Activated T-helper 2 cell treated with anti-CD3 and anti-CD28 coated beads, Interferon-gamma antibody, Interleukin-2, Interleukin-4, amounts not matched to agents 10 μg/mL and 5 μg/mL and 100 μg/mL, durations not matched to agents 14 hours and 24 hours and 36 hours (primary cell): ENCODE measurements around the gene CEP97. TPM values are rescaled to one million over a fixed set of nuclear protein-coding genes. Genes with fewer than 3 reads are reported as not detected.
"Not testable (repeated sequence)": the region's sequence is repeated elsewhere in the genome, so short reads cannot be mapped to it uniquely, and the experiment has no call there.

Experiments used
- DNase-seq: peaks from one replicate; pipeline ENCODE4 v3.0.0; 2021; ENCODE audit warnings: low spot score
- H3K27ac Mint-ChIP-seq: one replicate; pipeline ENCODE4 v1.8.0; 2021; ENCODE audit warnings: mixed read lengths
- H3K27me3 Mint-ChIP-seq: one replicate; pipeline ENCODE4 v1.8.0; 2021; ENCODE audit warnings: low read depth, mixed read lengths
- H3K36me3 Mint-ChIP-seq: one replicate; pipeline ENCODE4 v1.8.0; 2021; ENCODE audit warnings: low read depth, mixed read lengths
- H3K4me1 Mint-ChIP-seq: one replicate; pipeline ENCODE4 v1.8.0; 2021; ENCODE audit warnings: low read depth, mixed read lengths
- H3K4me3 Mint-ChIP-seq: one replicate; pipeline ENCODE4 v1.8.0; 2021; ENCODE audit warnings: low read depth, mild to moderate bottlenecking, moderate library complexity, mixed read lengths
- H3K9me3 Mint-ChIP-seq: one replicate; pipeline ENCODE4 v1.8.0; 2021; ENCODE audit warnings: mixed read lengths
- intact Hi-C: fragments of 100-400 bp; cut with micrococcal nuclease; formaldehyde crosslinking; loops from one replicate; pipeline ENCODE4 v1.15.1; 2023
- total RNA-seq: library from RNA; stranded (reverse); gene quantifications from 2 replicates; pipeline ENCODE4 v1.2.3, GENCODE V29; 2022

CEP97 gene, protein sequence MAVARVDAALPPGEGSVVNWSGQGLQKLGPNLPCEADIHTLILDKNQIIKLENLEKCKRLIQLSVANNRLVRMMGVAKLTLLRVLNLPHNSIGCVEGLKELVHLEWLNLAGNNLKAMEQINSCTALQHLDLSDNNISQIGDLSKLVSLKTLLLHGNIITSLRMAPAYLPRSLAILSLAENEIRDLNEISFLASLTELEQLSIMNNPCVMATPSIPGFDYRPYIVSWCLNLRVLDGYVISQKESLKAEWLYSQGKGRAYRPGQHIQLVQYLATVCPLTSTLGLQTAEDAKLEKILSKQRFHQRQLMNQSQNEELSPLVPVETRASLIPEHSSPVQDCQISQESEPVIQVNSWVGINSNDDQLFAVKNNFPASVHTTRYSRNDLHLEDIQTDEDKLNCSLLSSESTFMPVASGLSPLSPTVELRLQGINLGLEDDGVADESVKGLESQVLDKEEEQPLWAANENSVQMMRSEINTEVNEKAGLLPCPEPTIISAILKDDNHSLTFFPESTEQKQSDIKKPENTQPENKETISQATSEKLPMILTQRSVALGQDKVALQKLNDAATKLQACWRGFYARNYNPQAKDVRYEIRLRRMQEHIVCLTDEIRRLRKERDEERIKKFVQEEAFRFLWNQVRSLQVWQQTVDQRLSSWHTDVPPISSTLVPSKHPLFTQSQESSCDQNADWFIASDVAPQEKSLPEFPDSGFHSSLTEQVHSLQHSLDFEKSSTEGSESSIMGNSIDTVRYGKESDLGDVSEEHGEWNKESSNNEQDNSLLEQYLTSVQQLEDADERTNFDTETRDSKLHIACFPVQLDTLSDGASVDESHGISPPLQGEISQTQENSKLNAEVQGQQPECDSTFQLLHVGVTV
- 26.0 and 26.1 TPM in 2 replicates for total RNA-seq

DNA sequence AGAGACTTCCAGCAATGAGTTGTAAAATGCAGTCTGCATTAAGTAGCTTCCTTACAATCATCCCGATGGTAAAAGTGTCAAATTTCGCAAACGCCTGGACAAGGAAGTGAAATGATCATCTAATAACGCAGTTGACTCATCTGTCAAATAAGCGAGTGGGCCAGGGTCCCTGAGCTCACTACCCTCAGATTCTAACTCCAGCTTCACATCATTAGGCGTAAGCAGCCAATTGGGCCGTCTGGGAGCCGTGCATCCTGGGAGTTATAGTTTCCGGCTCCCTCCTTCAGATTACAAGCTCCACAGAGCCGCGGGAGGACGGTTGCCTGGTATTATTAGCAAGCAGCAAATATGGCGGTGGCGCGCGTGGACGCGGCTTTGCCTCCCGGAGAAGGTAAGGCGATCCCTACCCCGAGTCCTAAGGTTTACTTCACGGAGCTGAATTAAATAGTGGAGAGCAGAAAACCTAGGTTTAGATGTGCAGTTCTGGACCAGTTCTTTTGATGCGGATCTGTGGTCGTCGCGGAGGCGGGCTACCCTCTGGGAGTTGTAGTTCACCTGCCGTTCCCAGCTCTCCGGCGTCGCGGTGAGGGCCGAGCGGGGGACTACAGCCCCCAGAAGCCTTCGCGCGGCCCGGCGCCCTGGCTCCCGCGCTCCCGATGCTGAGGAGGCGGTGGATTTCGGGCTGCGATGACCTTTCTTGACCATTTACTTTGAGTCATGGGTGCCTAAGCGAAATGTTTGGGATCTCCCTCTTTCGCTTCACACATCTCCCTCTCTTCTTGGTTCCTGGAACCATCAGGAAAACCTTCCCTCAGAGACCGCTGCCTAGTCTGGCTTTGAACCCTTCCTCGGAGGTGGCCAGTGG lies at the start of gene CEP97:
CEP97 (plus strand) TSS at position 286 of the 865 bp plus-strand sequence; CDS start at position 349, 63 bp downstream.
- H3K4me1 Mint-ChIP-seq, result peaks cover 40% of the 10 kb centered on the region
- no peaks in the 10 kb centered on the region for H3K27me3 Mint-ChIP-seq
- peak within 1 kb of the TSS; percentile 98 for H3K27ac Mint-ChIP-seq
- peaks cover 25% of the 10 kb centered on the region for H3K36me3 Mint-ChIP-seq
- no peaks in the 10 kb centered on the region for H3K9me3 Mint-ChIP-seq
- H3K4me3 Mint-ChIP-seq, result peak within 1 kb of the TSS; percentile 96
- intact Hi-C loops, result loop anchor here (1.0 to 10.0 kb wide), 8 partner anchors 38 to 552 kb away; partner anchors contain the start of genes NFKBIZ, NXPE3, PCNP and RPL24
- DNase-seq, result peak; percentile 85

DNA sequence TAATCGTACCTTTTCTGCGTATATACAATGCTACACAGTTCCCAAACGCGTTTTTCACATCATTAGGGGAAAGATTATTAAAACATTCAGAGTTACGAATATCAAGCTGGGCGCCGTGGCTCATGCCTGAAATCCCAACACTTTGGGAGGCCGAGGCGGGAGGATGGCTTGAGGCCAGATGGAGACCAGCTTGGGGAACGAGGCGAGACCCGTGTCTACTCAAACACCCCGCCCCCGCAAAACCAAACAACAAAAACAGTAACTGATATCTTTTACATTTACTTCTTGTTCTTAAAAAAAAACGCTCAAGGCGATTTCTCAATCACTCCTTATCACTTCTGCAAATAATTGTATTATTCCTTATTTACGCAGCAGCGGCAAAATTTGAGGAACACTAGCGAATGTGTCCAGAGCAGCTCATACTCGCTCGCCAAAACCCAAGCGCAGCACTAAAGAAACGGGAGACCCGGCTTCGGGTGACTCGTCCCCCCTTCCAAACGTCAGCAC lies 48.7 kb upstream of the CEP97 start:
- H3K4me3 Mint-ChIP-seq, result peak overlapping the region; percentile 94
- peaks cover 41% of the 10 kb centered on the region for H3K4me1 Mint-ChIP-seq
- H3K36me3 Mint-ChIP-seq, result peaks cover 61% of the 10 kb centered on the region
- intact Hi-C loops, result loop anchor here (1.0 to 5.0 kb wide), 8 partner anchors 11 to 1275 kb away; partner anchors contain the start of genes CEP97, LNP1, RPL24 and TFG
- H3K9me3 Mint-ChIP-seq, result no peaks in the 10 kb centered on the region
- DNase-seq, result no peak
- no peaks in the 10 kb centered on the region for H3K27me3 Mint-ChIP-seq
- H3K27ac Mint-ChIP-seq, result peak overlapping the region; percentile 93

DNA sequence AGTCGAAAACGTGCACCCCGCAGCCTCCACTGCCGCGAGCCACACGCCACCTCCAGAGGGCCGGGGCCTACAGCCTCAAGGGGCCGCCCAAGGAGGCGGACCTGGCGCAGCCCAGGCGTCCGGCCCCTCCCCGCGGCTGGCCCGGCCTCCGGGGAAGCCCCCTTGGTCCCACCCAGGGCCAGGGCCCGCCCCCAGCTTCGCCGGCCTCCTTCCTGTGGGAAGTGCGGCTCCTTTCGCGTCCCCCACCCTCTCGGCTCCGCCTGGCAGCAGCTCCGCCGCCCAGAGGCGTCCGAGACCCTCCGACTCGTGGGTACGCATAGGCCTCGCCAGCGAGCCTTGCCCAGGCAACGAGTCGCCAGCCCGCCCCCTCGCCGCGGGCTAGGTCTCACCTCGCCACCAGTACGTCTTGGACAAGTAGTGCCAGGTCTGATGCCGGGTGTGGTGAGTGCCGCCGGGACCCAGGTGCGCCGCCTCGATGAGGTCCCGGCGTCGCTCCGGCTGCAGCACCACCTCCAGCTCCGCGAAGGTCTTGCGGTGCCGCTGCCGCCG lies 48.1 kb upstream of the CEP97 start:
- Mint-ChIP-seq H3K4me3 (peak overlapping the region; percentile 94), H3K9me3 (no peaks in the 10 kb centered on the region), H3K4me1 (peaks cover 43% of the 10 kb centered on the region), H3K27ac (peak overlapping the region; percentile 94), H3K36me3 (peaks cover 61% of the 10 kb centered on the region), H3K27me3 (no peaks in the 10 kb centered on the region)
- peak; percentile 94 for DNase-seq
- intact Hi-C loops, result loop anchor here (1.0 to 5.0 kb wide), 8 partner anchors 10 to 1275 kb away; partner anchors contain the start of genes CEP97, LNP1, RPL24 and TFG

DNA sequence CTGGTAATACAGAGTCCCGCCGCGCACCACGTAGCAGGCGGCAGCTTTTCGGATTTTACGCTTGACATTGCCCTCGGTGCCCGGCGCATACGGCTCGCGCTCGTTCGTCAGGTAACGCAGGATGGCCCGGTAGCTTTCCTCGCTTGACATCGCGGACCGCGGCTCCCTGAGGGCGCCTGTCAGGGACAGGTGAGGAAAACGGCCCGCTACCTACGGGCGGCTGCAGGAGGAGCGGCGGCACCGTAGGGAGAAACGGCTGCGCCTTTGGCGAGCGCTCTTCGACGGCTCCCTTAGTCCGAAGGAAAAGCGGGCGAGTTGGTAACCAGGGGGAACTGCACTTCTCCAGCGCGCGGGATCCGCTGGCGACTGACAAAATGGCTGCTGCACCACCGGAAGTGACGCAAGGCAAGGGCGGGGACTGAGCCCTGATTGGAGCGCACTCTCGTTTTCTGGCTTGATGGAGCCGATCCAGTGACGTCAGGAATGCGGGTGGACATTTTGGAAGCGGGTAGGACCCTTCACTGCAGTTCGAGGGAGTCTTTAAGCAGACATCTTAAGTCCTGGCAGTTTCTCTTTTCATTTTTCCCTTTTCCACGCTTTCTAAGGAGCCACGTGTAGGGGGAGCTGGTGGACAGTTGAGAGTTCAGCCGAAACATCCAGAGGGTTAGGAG lies 47.5 kb upstream of the CEP97 start, which contains the start of gene ZBTB11:
ZBTB11 (minus strand) TSS at position 368 of the 671 bp plus-strand sequence; CDS start at position 150, 218 bp downstream.
- Mint-ChIP-seq H3K4me1 (peaks cover 46% of the 10 kb centered on the region), H3K27ac (peak within 1 kb of the TSS; percentile 94), H3K4me3 (peak within 1 kb of the TSS; percentile 94), H3K36me3 (peaks cover 61% of the 10 kb centered on the region), H3K9me3 (no peaks in the 10 kb centered on the region), H3K27me3 (no peaks in the 10 kb centered on the region)
- intact Hi-C loops, result loop anchor here (1.0 to 5.0 kb wide), 9 partner anchors 9 to 1276 kb away; partner anchors contain the start of genes CEP97, LNP1, RPL24 and TFG
- peak; percentile 99 for DNase-seq

DNA sequence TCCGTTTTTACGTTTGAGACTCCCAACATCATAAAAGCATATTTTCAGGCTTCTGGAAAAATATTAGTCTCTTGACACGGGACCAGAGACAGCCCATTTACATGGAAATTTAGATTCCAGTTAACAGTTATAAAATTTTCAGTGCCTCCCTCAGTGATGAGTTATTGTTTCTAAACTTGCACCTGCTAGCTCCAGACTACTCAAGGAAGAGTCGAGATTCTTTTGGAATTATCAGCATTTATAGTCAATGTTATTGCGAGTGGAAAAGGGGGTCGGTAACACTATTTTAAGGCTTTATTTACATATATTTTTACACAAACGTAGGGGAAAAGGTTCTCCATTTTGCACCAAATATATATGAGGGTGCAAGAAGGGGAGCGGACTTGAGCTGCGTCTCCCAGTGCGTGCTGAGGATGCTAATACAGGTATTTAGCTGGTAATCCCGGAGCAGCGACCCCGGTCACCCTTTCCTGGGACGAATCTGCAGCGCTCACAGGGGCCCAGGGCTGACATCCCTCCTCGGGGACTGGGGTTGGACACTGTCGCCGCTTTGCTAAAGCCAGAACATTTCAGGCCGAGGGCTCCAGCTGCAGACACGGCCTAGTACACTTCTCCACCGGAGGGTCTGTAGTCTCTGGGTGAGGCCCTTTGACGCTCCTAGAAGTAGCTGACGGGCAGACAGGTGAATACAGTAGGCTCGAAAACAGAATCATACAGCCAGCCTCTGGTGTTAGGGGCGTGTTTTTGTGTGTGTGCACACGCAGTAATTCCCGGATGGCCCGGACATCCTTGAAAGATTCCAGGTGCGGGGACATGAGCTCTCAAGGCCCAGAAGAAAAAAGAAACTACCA lies 46.8 kb upstream of the CEP97 start:
- peaks cover 60% of the 10 kb centered on the region for H3K36me3 Mint-ChIP-seq
- no peak for DNase-seq
- peak overlapping the region; percentile 94 for H3K4me3 Mint-ChIP-seq
- peaks cover 44% of the 10 kb centered on the region for H3K4me1 Mint-ChIP-seq
- H3K27ac Mint-ChIP-seq, result peak overlapping the region; percentile 94
- intact Hi-C loops, result loop anchor here (1.0 to 5.0 kb wide), 6 partner anchors 35 to 1277 kb away; partner anchors contain the start of genes LNP1 and TOMM70
- H3K9me3 Mint-ChIP-seq, result no peaks in the 10 kb centered on the region
- H3K27me3 Mint-ChIP-seq, result no peaks in the 10 kb centered on the region

DNA sequence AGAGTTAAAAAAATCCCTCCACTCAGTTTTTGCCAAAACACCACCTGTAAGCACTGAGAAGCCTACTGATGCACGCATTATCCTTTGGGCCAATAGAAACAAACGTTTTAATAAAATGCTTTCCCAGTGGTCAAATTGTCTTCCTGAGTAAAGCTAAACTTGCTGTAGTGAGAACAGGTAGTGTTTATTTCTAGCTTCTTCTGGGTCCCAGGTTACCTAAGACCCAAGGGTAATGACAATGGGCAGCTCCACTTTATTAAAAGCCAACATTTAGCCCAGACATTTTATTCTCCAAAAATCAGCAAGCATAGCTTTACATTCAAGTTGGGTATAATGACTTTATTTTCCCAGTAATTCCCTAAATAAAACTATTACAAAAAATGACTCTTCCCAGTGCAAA lies 45.6 kb upstream of the CEP97 start:
- DNase-seq, H3K27ac Mint-ChIP-seq, H3K9me3 Mint-ChIP-seq, H3K27me3 Mint-ChIP-seq, H3K4me3 Mint-ChIP-seq: not testable (repeated sequence)
- intact Hi-C loops, result loop anchor here (5.0 kb wide), 2 partner anchors 37 to 162 kb away; no protein-coding TSS in a partner anchor
- H3K4me1 Mint-ChIP-seq, result peaks cover 39% of the 10 kb centered on the region
- H3K36me3 Mint-ChIP-seq, result peaks cover 63% of the 10 kb centered on the region

DNA sequence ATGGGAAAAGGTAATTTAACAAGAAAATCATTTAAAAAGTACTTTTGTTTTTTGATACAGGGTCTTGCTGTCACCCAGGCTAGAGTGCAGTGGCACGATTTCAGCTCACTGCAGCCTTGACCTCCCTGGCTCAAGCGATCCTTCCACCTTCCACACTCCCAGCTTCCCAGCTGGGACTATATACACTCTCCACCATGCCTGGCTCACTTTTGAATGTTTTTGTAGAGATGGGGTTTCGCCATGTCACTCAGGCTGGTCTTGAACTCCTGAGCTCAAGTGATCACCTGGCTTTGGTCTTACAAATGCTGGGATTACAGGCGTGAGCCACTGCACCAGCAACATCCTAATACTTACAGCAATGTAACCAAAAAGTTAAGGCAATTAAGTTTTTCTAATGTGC lies 43.9 kb upstream of the CEP97 start:
- Mint-ChIP-seq H3K9me3 (no peaks in the 10 kb centered on the region), H3K27ac (no peak overlapping the region), H3K4me3 (no peak overlapping the region), H3K4me1 (peaks cover 32% of the 10 kb centered on the region), H3K27me3 (no peaks in the 10 kb centered on the region), H3K36me3 (peaks cover 69% of the 10 kb centered on the region)
- intact Hi-C loops, result loop anchor here (10.0 kb wide), 2 partner anchors 414 to 1416 kb away; partner anchors contain the start of gene TBC1D23
- DNase-seq, result no peak

DNA sequence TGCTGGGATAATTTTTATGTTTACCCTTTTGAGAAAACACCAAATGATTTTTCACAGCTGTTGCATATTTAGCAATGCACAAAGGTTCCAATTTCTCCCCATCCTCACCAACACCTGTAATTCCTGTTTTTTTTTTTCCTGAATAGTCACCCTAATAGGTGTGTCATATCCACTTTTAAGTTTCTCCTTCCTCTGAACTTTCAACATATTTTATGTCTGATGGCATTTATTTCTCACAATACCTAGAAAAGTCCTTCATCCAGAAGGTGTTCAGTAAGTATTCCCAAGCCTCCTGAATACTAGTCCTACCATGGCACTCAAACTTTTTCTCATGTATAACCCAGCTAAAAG lies 39.4 kb upstream of the CEP97 start:
- peaks cover 26% of the 10 kb centered on the region for H3K4me1 Mint-ChIP-seq
- H3K27ac Mint-ChIP-seq, result peak overlapping the region; percentile 98
- H3K27me3 Mint-ChIP-seq, result no peaks in the 10 kb centered on the region
- H3K4me3 Mint-ChIP-seq, result peak overlapping the region; percentile 99
- no peaks in the 10 kb centered on the region for H3K9me3 Mint-ChIP-seq
- peaks cover 62% of the 10 kb centered on the region for H3K36me3 Mint-ChIP-seq
- intact Hi-C loops, result loop anchor here (10.0 kb wide), 2 partner anchors 410 to 1420 kb away; partner anchors contain the start of gene TBC1D23
- DNase-seq, result no peak

DNA sequence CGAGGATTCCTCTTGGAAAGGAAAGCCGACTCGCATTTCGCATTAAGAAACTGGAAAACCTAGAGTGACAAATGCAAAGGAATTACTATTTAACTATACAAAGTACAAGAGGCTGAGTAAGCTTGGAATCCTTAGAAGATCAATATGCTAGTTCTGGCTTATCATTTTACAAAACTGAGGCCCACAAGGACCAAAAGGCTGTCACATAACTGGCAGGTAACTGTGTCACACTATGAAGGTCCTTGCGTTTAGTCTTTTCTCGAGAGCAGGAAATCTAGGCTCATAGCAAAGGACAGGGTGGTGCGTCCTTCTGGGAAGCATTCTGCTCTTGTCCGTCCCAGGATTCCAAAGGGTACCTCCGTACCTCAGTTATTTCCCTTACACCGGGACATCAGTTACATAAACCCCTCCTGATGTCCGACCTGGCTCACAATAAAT lies 38.5 kb upstream of the CEP97 start:
- Mint-ChIP-seq H3K27me3 (no peaks in the 10 kb centered on the region), H3K4me3 (peak overlapping the region; percentile 99), H3K27ac (peak overlapping the region; percentile 98), H3K9me3 (no peaks in the 10 kb centered on the region), H3K36me3 (peaks cover 54% of the 10 kb centered on the region), H3K4me1 (peaks cover 30% of the 10 kb centered on the region)
- intact Hi-C loops, result loop anchor here (1.0 to 10.0 kb wide), 5 partner anchors 10 to 1421 kb away; partner anchors contain the start of genes CEP97, NXPE3 and TBC1D23
- peak; percentile 31 for DNase-seq
